ENCODE results near the gene HMOX1. TPM values are rescaled to one million over a fixed set of nuclear protein-coding genes. Genes with fewer than 3 reads are reported as not detected.
A peak's percentile ranks its signal among the peaks of the same experiment; 100 is the strongest.

Gene HMOX1
- total and polyA plus RNA-seq, 2 of the 13 experiments (the other 11 are each of a cell fraction or from before 2014, with no cell fraction given), result 53.6 to 67.4 TPM

- TF ChIP-seq ZNF761 (CRISPR knock-in tag; conservative IDR thresholded peaks at IDR 0.05) (0 out of 2 replicates have a peak, but pooled peaks have one; percentile 55), PAX8 (CRISPR knock-in tag; IDR thresholded peaks at IDR 0.05; ENCODE audit: borderline replicate concordance) (no peak), KLF11 (CRISPR knock-in tag; IDR thresholded peaks at IDR 0.05) (no peak), HINFP (CRISPR knock-in tag; IDR thresholded peaks at IDR 0.05; ENCODE audit: low read depth) (0 out of 2 replicates have a peak, but pooled peaks have one; percentile 25), PBX2 (CRISPR knock-in tag; IDR thresholded peaks at IDR 0.05) (peak; percentile 20; the same call in 1 of the 2 replicates), KLF12 (CRISPR knock-in tag; IDR thresholded peaks at IDR 0.05; ENCODE audit: borderline replicate concordance) (0 out of 2 replicates have a peak, but pooled peaks have one; percentile 23), ZFP36 (IDR thresholded peaks at IDR 0.05; ENCODE audit: borderline replicate concordance, low read depth, low read length, partially characterized antibody) (no peak), ZNF260 (CRISPR knock-in tag; IDR thresholded peaks at IDR 0.05; ENCODE audit: borderline replicate concordance, low read depth) (no peak), ATAD3A (CRISPR knock-in tag; IDR thresholded peaks at IDR 0.05) (no peak), FIP1L1 (IDR thresholded peaks at IDR 0.05; ENCODE audit: borderline replicate concordance, insufficient read depth, low read depth, low read length) (no peak), ZFP90 (CRISPR knock-in tag; IDR thresholded peaks at IDR 0.05; ENCODE audit: borderline replicate concordance) (peak; percentile 57; the same call in 1 of the 2 replicates), NFYB (CRISPR knock-in tag; IDR thresholded peaks at IDR 0.05) (0 out of 2 replicates have a peak, but pooled peaks have one; percentile 11), ZNF749 (CRISPR knock-in tag; IDR thresholded peaks at IDR 0.05; ENCODE audit: borderline replicate concordance) (peak; percentile 57; the same call in 1 of the 2 replicates), ZNF512B (CRISPR knock-in tag; IDR thresholded peaks at IDR 0.05; ENCODE audit: borderline replicate concordance) (peak; percentile 60; the same call in 1 of the 2 replicates), SIN3A (IDR thresholded peaks at IDR 0.05; ENCODE audit: borderline replicate concordance, low read depth, low read length) (peak; percentile 75; the same call in 1 of the 2 replicates), HBP1 (CRISPR knock-in tag; IDR thresholded peaks at IDR 0.05; ENCODE audit: low read depth) (0 out of 2 replicates have a peak, but pooled peaks have one; percentile 37), ZNF891 (CRISPR knock-in tag; IDR thresholded peaks at IDR 0.05) (no peak), ZNF879 (CRISPR knock-in tag; IDR thresholded peaks at IDR 0.05) (no peak), ZBTB42 (CRISPR knock-in tag; IDR thresholded peaks at IDR 0.05) (no peak), MED8 (CRISPR knock-in tag; IDR thresholded peaks at IDR 0.05; ENCODE audit: insufficient replicate concordance) (peak; percentile 31), HDAC2 (CRISPR knock-in tag; IDR thresholded peaks at IDR 0.05) (peak; percentile 67), ZNF776 (CRISPR knock-in tag; IDR thresholded peaks at IDR 0.05) (0 out of 2 replicates have a peak, but pooled peaks have one; percentile 35)
These were observed at the start of gene HMOX1 (continued) for GRCh38 chr22:35380537-35381423.
